Mucosa of gallbladder (tissue), 1 donor: Measurements from ENCODE around the gene PLEKHA6. TPM values are rescaled to one million over a fixed set of nuclear protein-coding genes. Genes with fewer than 3 reads are reported as not detected.

Source experiments
- DNase-seq: peaks from one replicate; pipeline ENCODE4 v3.0.0-alpha.2; 2020; ENCODE audit warnings: low spot score
- total RNA-seq: library from RNA; stranded (reverse); gene quantifications from one replicate; pipeline ENCODE4 v1.2.1, GENCODE V29; 2021
- donor health status: DM: no; HTN: no; CAD: no.

PLEKHA6 gene
- total RNA-seq, 1 donor from 2014 or later: 115 TPM

DNA sequence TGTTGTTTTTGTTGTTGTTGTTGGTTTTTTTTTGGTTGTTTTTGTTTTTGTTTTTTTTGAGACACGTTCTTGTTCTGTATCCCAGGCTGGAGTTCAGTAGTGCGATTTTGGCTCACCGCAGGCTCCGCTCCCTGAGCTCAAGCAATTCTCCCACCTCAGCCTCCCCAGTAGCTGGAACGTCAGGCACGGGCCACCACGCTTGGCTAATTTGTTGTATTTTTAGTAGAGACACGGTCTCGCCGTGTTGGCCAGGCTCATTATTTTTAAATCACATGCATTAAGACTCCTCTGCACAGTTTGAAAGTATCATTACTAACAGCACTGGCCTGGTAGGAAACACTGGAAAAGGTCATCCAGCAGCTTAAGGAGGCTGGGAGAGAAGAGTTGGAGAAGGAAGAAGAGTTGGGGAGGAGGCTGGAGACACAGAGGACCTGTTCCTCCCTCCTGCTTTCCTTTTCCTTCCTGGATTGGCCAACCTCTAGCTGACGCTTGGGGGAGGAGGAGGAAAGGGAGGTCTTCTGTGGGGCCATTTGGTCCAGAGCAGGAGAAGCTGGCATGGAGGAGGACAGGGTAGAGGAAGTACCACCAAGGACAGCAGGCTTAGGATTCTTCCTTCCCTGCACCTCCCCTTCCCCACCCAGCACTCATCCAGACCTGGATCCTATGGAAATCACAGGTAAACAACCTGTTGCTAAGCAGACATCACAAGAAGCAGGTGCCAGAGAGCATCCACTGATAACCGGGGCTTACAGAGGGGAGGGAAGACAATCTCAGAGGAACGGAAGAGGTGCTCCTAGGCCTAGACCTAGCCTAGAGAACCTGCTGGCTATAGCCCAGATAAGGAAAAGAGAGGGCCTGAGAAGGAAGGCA is 74.1 kb downstream of the PLEKHA6 start:
- DNase-seq: no peak

GRCh38 chr1:204284929-204285328 is 74.8 kb downstream of the PLEKHA6 start:
- no peak for DNase-seq

DNA sequence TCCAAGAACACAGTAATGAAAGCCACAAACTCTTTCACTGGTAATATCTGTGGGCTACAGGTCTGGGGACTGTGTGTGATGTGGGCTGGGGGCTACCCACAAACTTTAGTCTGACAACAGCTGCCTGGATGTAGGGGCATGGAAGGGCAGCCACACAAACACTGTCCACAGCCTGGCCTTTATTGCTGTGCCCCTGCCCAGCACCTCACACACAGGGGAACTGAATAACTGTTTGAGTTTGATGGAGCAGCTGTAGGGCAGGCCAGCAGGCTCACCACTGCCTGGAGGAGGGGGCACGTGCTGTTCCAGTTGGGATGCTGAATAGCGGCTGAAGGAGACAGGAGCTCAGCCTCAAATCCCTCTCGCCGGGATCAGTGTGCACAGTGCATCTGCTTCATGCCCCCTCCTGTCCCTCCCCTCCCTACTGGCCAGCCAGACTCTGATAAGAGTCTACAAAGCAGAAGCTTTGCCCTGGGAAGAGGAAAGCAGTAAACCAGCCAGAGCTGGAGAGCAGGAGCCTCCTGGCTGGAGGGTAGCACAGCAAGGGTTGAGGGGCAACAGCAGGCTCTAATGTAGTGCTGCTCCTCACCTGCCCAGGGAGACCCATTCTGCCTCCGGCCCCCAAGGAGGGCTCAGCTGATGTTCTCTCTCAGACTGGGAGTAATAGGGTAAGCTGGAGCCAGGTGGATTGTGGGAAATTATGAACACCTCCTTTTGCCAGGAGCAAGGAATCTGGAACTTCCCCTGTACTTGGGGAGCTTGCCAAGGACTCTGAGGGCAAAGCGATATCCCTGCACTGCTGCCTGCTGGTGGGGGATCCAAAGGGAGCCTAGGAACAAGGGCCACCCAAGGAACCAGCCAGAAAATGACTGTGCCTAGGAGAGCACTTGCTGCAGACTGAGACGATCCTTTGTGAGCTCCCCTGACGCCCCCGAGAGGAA is 75.7 kb downstream of the PLEKHA6 start:
- DNase-seq: no peak

- no peak for DNase-seq
Observed at GRCh38 chr1:204282761-204283221, 76.9 kb downstream of the PLEKHA6 start.

GRCh38 chr1:204280099-204280961 is 79.4 kb downstream of the PLEKHA6 start:
- DNase-seq: no peak

GRCh38 chr1:204278958-204279357 is 80.8 kb downstream of the PLEKHA6 start:
- no peak for DNase-seq

DNA sequence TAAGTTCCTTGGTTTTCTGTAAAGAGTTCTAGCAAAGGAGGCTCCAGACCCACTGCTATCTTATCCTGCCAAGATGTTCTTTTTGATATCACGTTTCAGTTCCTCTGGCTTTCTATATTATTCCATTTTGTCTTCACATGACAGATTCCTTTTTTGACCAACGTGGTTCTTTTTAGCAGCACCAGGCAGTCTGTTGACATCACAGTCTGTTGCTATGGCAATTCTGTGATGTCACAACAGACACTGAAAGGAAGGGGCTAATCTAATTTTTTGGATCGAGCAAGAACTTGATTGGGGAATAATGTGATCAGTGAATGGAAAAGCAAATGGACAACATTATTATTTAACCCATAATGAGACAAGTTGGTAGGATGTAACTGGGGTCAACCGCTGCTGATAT is 81.5 kb downstream of the PLEKHA6 start:
- no peak for DNase-seq

GRCh38 chr1:204277563-204278219 is 82.0 kb downstream of the PLEKHA6 start:
- no peak for DNase-seq

GRCh38 chr1:204275695-204276370 is 83.9 kb downstream of the PLEKHA6 start:
- no peak for DNase-seq

GRCh38 chr1:204274446-204274845 is 85.3 kb downstream of the PLEKHA6 start:
- DNase-seq: no peak

DNA sequence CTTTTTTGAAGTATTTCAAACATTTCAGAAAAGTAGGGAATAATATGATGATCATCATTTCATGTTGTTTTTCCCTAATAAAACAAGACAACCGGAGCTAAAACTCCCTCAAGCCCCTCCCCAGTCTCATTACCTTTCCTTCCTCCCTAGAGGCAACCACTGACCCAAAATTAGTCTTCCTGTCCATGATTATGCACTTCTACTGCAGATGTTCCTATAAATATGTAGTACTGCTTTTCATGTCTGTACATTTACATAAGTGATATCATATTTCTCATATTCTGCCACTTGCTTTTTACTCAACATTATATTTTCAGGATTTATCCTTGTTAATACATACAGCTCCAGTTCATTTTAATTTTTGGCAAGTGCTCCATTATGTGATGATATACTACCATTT is 87.2 kb downstream of the PLEKHA6 start:
- no peak for DNase-seq

GRCh38 chr1:204271970-204272369 is 87.8 kb downstream of the PLEKHA6 start:
- no peak for DNase-seq

GRCh38 chr1:204268101-204268500 is 91.6 kb downstream of the PLEKHA6 start:
- DNase-seq: no peak

GRCh38 chr1:204267191-204267601 is 92.5 kb downstream of the PLEKHA6 start:
- no peak for DNase-seq

- DNase-seq: peak; percentile 74
Observed at GRCh38 chr1:204266504-204267034, 93.2 kb downstream of the PLEKHA6 start.

GRCh38 chr1:204265665-204266064 is 94.1 kb downstream of the PLEKHA6 start:
- DNase-seq: no peak

DNA sequence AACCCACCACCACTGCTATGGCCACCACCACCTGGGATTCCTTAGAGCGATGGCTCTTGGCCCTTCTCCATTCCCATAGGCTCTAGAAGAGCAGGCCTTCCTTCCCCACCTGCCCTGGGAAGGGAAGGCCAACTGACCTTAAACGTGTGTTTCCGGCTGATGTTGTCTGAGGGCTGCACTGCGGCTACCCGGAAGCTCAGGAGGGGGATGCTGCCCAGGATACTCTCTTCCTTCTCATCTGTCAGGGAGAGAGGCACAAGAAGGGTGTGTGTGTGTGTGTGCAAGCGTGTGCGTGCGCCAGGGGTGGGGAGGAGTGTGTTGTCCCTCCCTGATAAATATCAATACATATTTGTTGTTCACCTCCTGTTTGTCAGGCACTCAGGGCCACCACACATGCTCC is 94.9 kb downstream of the PLEKHA6 start:
- DNase-seq: no peak

DNA sequence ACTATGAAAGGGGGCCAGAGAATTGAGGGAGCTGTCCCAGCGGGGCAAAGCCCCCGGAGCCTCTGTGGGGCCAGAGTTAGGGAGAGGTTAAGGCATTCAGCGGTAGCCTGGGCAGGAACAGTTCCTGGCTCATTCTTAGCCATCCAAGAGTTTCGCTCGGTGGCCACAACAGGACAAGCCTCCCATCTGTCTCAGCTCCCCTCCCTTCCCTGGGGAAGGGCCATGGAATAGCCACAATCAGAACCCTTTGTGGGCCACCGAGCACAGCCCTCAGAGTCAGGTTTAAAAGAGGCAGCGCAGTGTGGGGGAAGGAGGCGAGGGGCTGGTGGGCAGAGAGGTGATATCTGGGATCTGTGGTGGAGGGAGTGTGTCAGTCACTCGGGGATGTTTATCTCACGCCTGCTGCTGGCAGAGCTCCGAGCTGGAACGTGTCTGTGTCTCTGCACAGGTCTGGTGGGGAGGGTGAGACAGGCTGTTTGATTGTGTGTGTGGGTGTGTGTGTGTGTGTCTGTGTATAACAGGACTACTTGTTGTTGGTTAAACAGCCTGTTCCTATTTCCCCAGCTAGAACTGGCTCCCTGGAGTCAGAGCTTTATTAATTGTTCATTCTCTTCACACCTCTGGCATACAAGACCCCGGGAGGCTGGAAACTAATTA is 96.3 kb downstream of the PLEKHA6 start:
- no peak for DNase-seq

DNA sequence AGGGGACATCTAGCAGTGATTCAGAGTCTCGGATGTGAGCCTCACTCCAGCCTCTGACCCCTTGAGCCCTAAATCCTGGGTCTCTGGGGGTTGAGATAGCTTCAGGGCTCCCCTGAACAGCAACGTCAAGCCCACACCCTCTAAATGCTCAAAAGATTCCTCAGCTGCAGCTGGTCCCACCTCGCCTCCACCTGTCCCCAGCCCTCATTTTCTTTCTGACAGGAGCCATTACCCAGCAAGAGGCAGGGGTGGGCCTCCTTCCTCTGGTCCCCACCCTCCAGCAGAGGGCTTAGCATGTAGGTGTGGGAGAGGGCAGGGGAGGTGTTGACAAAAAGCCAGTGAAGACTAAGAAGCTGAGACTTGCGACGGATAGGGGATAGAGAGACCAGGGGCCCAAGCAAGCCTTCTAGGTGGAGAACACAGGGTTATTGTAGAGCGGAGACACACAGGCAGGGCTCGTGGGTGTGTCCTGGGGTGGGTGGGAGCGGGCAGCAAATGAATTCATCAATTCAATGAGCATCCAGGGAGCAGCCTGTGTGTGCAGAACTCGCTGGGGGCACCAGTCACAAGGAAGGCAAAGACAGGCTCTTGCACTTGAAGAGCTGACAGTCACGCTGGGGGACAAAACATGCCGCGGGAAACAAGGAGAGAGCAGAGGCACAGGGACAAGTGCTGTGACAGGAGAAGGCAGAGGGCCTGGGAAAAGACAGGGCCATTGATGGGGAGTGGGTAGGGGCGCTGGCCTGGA is 97.0 kb downstream of the PLEKHA6 start:
- no peak for DNase-seq
